Transverse colon (tissue), 4 donors: Measurements from ENCODE around the gene NUMA1.

Source experiments
- CTCF ChIP-seq, 5 experiments: fragments of 200-600 bp in 3 of 5; fragments of 450-650 bp in 2 of 5; sonication (generic) in 3 of 5; IDR thresholded peaks; 1 replicate in 2 of 5; 2 replicates in 3 of 5; pipeline ENCODE4 v1.5.1; 2016 to 2017; ENCODE audit warnings: antibody characterized with exemption in 5 of 5, inconsistent platforms in 3 of 5, mild to moderate bottlenecking in 2 of 5, moderate library complexity in 1 of 5
- EP300 ChIP-seq: sonication (generic); formaldehyde crosslinking; IDR thresholded peaks from one replicate; pipeline ENCODE4 v1.6.1; 2017; ENCODE audit warnings: antibody characterized with exemption, low read depth
- POLR2A ChIP-seq: fragments of 450-650 bp; IDR thresholded peaks from one replicate; pipeline ENCODE4 v1.6.1; 2016; ENCODE audit warnings: antibody characterized with exemption, mild to moderate bottlenecking, moderate library complexity
- POLR2AphosphoS5 ChIP-seq, 3 donors: sonication (generic); formaldehyde crosslinking; IDR thresholded peaks; one replicate each; pipeline ENCODE4 v1.6.1; 2016; ENCODE audit warnings: antibody characterized with exemption in 3 of 3

GRCh38 chr11:72079819-72080325 lies 470 bp downstream of the NUMA1 start:
- TF ChIP-seq POLR2A (no peak), CTCF (IDR thresholded peaks at IDR 0.05) (no peak), EP300 (no peak), POLR2AphosphoS5 (IDR thresholded peaks at IDR 0.05) (no peak)
